ENCODE results near the gene KASH5.

DNA sequence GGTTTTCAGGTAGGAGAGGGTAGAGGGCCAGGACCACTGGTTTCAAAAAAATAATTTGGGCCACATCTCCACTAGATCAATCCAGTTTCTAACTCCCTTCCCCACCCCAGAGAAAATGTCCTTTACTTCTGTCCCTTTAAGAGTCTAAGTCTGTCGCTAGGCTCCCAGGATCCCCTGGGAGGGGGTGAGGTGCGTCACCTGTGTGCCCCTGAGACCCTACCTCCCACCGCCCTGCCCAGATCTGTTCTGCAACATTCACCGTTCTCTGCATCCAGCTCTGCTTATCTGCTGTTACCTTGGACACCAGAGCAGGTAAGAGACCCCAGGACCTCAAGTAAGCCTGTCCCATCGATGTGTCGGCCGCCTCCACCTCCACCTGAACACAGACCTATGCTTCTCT, 37.1 kb downstream of the KASH5 start, which contains the start of gene GFY:
- TF ChIP-seq, protein P1, sequence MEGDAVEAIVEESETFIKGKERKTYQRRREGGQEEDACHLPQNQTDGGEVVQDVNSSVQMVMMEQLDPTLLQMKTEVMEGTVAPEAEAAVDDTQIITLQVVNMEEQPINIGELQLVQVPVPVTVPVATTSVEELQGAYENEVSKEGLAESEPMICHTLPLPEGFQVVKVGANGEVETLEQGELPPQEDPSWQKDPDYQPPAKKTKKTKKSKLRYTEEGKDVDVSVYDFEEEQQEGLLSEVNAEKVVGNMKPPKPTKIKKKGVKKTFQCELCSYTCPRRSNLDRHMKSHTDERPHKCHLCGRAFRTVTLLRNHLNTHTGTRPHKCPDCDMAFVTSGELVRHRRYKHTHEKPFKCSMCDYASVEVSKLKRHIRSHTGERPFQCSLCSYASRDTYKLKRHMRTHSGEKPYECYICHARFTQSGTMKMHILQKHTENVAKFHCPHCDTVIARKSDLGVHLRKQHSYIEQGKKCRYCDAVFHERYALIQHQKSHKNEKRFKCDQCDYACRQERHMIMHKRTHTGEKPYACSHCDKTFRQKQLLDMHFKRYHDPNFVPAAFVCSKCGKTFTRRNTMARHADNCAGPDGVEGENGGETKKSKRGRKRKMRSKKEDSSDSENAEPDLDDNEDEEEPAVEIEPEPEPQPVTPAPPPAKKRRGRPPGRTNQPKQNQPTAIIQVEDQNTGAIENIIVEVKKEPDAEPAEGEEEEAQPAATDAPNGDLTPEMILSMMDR (conservative IDR thresholded peaks at IDR 0.05; ENCODE audit: low read depth, low read length) = no peak
- TF ChIP-seq CEBPB (IDR thresholded peaks at IDR 0.05; ENCODE audit: low read depth, low read length) (no peak), MAZ (IDR thresholded peaks at IDR 0.05; ENCODE audit: borderline replicate concordance, low read depth, low read length) (no peak), POLR2A (IDR thresholded peaks at IDR 0.05; ENCODE audit: low read depth, low read length) (no peak), CHD1 (IDR thresholded peaks at IDR 0.05; ENCODE audit: low read depth, low read length) (no peak), SMC3 (IDR thresholded peaks at IDR 0.05; ENCODE audit: low read depth, low read length) (no peak), MXI1 (IDR thresholded peaks at IDR 0.05; ENCODE audit: borderline replicate concordance, low read depth, low read length) (no peak), FOS (IDR thresholded peaks at IDR 0.05; ENCODE audit: low read depth, low read length) (no peak), RAD21 (IDR thresholded peaks at IDR 0.05; ENCODE audit: low read length) (no peak), RFX5 (IDR thresholded peaks at IDR 0.05; ENCODE audit: low read depth, low read length) (no peak), BHLHE40 (IDR thresholded peaks at IDR 0.05; ENCODE audit: low read depth, low read length) (no peak), MAFK (IDR thresholded peaks at IDR 0.05; ENCODE audit: low read depth, low read length) (no peak)
- TF ChIP-seq, protein P2, sequence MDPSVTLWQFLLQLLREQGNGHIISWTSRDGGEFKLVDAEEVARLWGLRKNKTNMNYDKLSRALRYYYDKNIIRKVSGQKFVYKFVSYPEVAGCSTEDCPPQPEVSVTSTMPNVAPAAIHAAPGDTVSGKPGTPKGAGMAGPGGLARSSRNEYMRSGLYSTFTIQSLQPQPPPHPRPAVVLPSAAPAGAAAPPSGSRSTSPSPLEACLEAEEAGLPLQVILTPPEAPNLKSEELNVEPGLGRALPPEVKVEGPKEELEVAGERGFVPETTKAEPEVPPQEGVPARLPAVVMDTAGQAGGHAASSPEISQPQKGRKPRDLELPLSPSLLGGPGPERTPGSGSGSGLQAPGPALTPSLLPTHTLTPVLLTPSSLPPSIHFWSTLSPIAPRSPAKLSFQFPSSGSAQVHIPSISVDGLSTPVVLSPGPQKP (IDR thresholded peaks at IDR 0.05; ENCODE audit: borderline replicate concordance, low read depth, low read length) = no peak
- TF ChIP-seq, protein P3, sequence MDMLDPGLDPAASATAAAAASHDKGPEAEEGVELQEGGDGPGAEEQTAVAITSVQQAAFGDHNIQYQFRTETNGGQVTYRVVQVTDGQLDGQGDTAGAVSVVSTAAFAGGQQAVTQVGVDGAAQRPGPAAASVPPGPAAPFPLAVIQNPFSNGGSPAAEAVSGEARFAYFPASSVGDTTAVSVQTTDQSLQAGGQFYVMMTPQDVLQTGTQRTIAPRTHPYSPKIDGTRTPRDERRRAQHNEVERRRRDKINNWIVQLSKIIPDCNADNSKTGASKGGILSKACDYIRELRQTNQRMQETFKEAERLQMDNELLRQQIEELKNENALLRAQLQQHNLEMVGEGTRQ (IDR thresholded peaks at IDR 0.05; ENCODE audit: low read depth, low read length) = no peak

Measured in IMR-90 (cell line).